Occipital lobe (tissue), 2 donors: Measurements from ENCODE around the gene UROC1. TPM values are rescaled to one million over a fixed set of nuclear protein-coding genes. Genes with fewer than 3 reads are reported as not detected.

ENCODE experiments used
- DNase-seq: peaks from one replicate; lab custom pipeline; 2025; lab: John Stamatoyannopoulos, UW
- total RNA-seq: library from RNA; depleted of rRNA; stranded (reverse); fragments of >200 nt; gene quantifications from one replicate; pipeline ENCODE4 v1.2.3, GENCODE V29; 2014

Gene UROC1
- total RNA-seq, 1 donor from 2014 or later, result not detected

- no peak for DNase-seq
These were observed 54.1 kb downstream of the UROC1 start for GRCh38 chr3:126463521-126463920.

- no peak for DNase-seq
These were observed 56.0 kb downstream of the UROC1 start for GRCh38 chr3:126461450-126462070.

GRCh38 chr3:126460381-126460780 lies 57.2 kb downstream of the UROC1 start:
- no peak for DNase-seq

GRCh38 chr3:126459763-126460127 lies 57.8 kb downstream of the UROC1 start:
- DNase-seq, result no peak

GRCh38 chr3:126459111-126459762 lies 58.3 kb downstream of the UROC1 start:
- no peak for DNase-seq

- DNase-seq, result no peak
These were observed 60.7 kb downstream of the UROC1 start for GRCh38 chr3:126456766-126457388.

- no peak for DNase-seq
These were observed 61.4 kb downstream of the UROC1 start for GRCh38 chr3:126456211-126456610.

GRCh38 chr3:126454437-126455198 lies 63.0 kb downstream of the UROC1 start:
- no peak for DNase-seq

GRCh38 chr3:126454025-126454424 lies 63.5 kb downstream of the UROC1 start:
- DNase-seq, result no peak

- no peak for DNase-seq
These were observed 65.4 kb downstream of the UROC1 start for GRCh38 chr3:126452213-126452612.

GRCh38 chr3:126451511-126451910 lies 66.1 kb downstream of the UROC1 start:
- DNase-seq, result no peak

- DNase-seq, result no peak
These were observed 66.8 kb downstream of the UROC1 start for GRCh38 chr3:126450744-126451143.

- no peak for DNase-seq
These were observed 67.4 kb downstream of the UROC1 start for GRCh38 chr3:126450219-126450618.

- DNase-seq, result no peak
These were observed 67.9 kb downstream of the UROC1 start for GRCh38 chr3:126449621-126450051.

GRCh38 chr3:126448893-126449180 lies 68.7 kb downstream of the UROC1 start:
- DNase-seq, result no peak

- DNase-seq, result no peak
These were observed 69.3 kb downstream of the UROC1 start for GRCh38 chr3:126448136-126448892.

- DNase-seq, result no peak
These were observed 70.0 kb downstream of the UROC1 start for GRCh38 chr3:126447456-126448106.

GRCh38 chr3:126446791-126447190 lies 70.8 kb downstream of the UROC1 start:
- DNase-seq, result no peak

GRCh38 chr3:126446301-126446700 lies 71.3 kb downstream of the UROC1 start:
- DNase-seq, result no peak

- DNase-seq, result no peak
These were observed 72.1 kb downstream of the UROC1 start for GRCh38 chr3:126445506-126445905.

- DNase-seq, result no peak
These were observed 74.7 kb downstream of the UROC1 start for GRCh38 chr3:126442856-126443242.
